T-helper 17 cell (primary cell): ENCODE data around the gene CUEDC2. TPM values are rescaled to one million over a fixed set of nuclear protein-coding genes. Genes with fewer than 3 reads are reported as not detected.

ENCODE experiments used
- ATAC-seq: fragments of 150-1000 bp; cut with Tn5 transposase; 2 replicates; pipeline ENCODE4 v1.10.0; 2021; ENCODE audit warnings: mild to moderate bottlenecking, moderate library complexity
- DNase-seq, 3 donors: peaks; one replicate each; pipeline versions ENCODE4 v3.0.0 to v3.0.0-alpha.2; 2020 to 2021
- H3K9me3 ChIP-seq: one replicate; pipeline ENCODE4 v1.7.0; 2013; ENCODE audit warnings: low read length, mild to moderate bottlenecking; ENCODE audit not compliant: control insufficient read depth, poor library complexity, severe bottlenecking
- H3K27ac Mint-ChIP-seq: one replicate; pipeline ENCODE4 v1.8.0; 2022; ENCODE audit warnings: mild to moderate bottlenecking, moderate library complexity, mixed read lengths
- H3K27me3 Mint-ChIP-seq: one replicate; pipeline ENCODE4 v1.8.0; 2022; ENCODE audit warnings: mixed read lengths
- H3K36me3 Mint-ChIP-seq: one replicate; pipeline ENCODE4 v1.8.0; 2022; ENCODE audit warnings: low read depth, mixed read lengths
- H3K4me1 Mint-ChIP-seq: one replicate; pipeline ENCODE4 v1.8.0; 2022; ENCODE audit warnings: mild to moderate bottlenecking, mixed read lengths
- H3K4me3 Mint-ChIP-seq: one replicate; pipeline ENCODE4 v1.8.0; 2022; ENCODE audit warnings: mild to moderate bottlenecking, moderate library complexity, mixed read lengths
- total RNA-seq, 4 donors: library from RNA in 2 of 4; stranded (reverse) in 2 of 4; gene quantifications; one replicate each; pipeline ENCODE4 v1.2.3 and lab custom pipeline; 2022 to 2026

The CUEDC2 gene
- total RNA-seq, 2 donors from 2014 or later: 27.4 to 30.7 TPM

- Mint-ChIP-seq H3K27ac (peak overlapping the region; percentile 87), H3K4me1 (peaks cover 15% of the 10 kb centered on the region), H3K27me3 (no peaks in the 10 kb centered on the region), H3K36me3 (peaks cover 2% of the 10 kb centered on the region), H3K4me3 (peak overlapping the region; percentile 94)
- DNase-seq: no peak
- ATAC-seq: no peak
- no peaks in the 10 kb centered on the region for H3K9me3 ChIP-seq
Measured at GRCh38 chr10:102450124-102450373, 17.7 kb upstream of the CUEDC2 start.

- ATAC-seq (peak; percentile 76), DNase-seq (peak; percentile 71 to 78 (median 73))
Measured at GRCh38 chr10:102449321-102450123, 17.1 kb upstream of the CUEDC2 start.

GRCh38 chr10:102444851-102445250, 12.5 kb upstream of the CUEDC2 start:
- DNase-seq: no peak
- H3K27me3 Mint-ChIP-seq: no peaks in the 10 kb centered on the region
- peaks cover 5% of the 10 kb centered on the region for H3K4me1 Mint-ChIP-seq
- H3K4me3 Mint-ChIP-seq: no peak overlapping the region
- H3K36me3 Mint-ChIP-seq: no peaks in the 10 kb centered on the region
- H3K27ac Mint-ChIP-seq: no peak overlapping the region
- H3K9me3 ChIP-seq: no peaks in the 10 kb centered on the region
- no peak for ATAC-seq

More at GRCh38 chr10:102449321-102450123, 17.1 kb upstream of the CUEDC2 start:
- Mint-ChIP-seq H3K36me3 (peaks cover 2% of the 10 kb centered on the region), H3K4me3 (peak overlapping the region; percentile 94), H3K4me1 (peaks cover 17% of the 10 kb centered on the region), H3K27me3 (no peaks in the 10 kb centered on the region), H3K27ac (peak overlapping the region; percentile 87)
- H3K9me3 ChIP-seq: no peaks in the 10 kb centered on the region

- H3K4me3 Mint-ChIP-seq: no peak overlapping the region
- no peak overlapping the region for H3K27ac Mint-ChIP-seq
- H3K36me3 Mint-ChIP-seq: no peaks in the 10 kb centered on the region
- DNase-seq (no peak), ATAC-seq (no peak)
- peaks cover 35% of the 10 kb centered on the region for H3K4me1 Mint-ChIP-seq
- no peaks in the 10 kb centered on the region for H3K27me3 Mint-ChIP-seq
- no peaks in the 10 kb centered on the region for H3K9me3 ChIP-seq
Measured at GRCh38 chr10:102438374-102438773, 6.0 kb upstream of the CUEDC2 start.

GRCh38 chr10:102437515-102437914, 5.1 kb upstream of the CUEDC2 start:
- Mint-ChIP-seq H3K4me3 (peak overlapping the region; percentile 63), H3K27ac (peak overlapping the region; percentile 91), H3K4me1 (peaks cover 39% of the 10 kb centered on the region), H3K36me3 (no peaks in the 10 kb centered on the region), H3K27me3 (no peaks in the 10 kb centered on the region)
- DNase-seq: no peak
- no peak for ATAC-seq
- no peaks in the 10 kb centered on the region for H3K9me3 ChIP-seq

- Mint-ChIP-seq H3K4me1 (peaks cover 49% of the 10 kb centered on the region), H3K36me3 (no peaks in the 10 kb centered on the region), H3K27me3 (no peaks in the 10 kb centered on the region), H3K27ac (peak overlapping the region; percentile 91), H3K4me3 (peak overlapping the region; percentile 95)
- ATAC-seq (no peak), DNase-seq (no peak)
- H3K9me3 ChIP-seq: no peaks in the 10 kb centered on the region
Measured at GRCh38 chr10:102436312-102436711, 3.9 kb upstream of the CUEDC2 start.

- no peaks in the 10 kb centered on the region for H3K27me3 Mint-ChIP-seq
- H3K27ac Mint-ChIP-seq: peak overlapping the region; percentile 91
- no peaks in the 10 kb centered on the region for H3K9me3 ChIP-seq
- H3K36me3 Mint-ChIP-seq: no peaks in the 10 kb centered on the region
- no peak for DNase-seq
- peaks cover 49% of the 10 kb centered on the region for H3K4me1 Mint-ChIP-seq
- no peak for ATAC-seq
- peak overlapping the region; percentile 95 for H3K4me3 Mint-ChIP-seq
Measured at GRCh38 chr10:102435529-102436233, 3.3 kb upstream of the CUEDC2 start.

GRCh38 chr10:102435133-102435497, 2.7 kb upstream of the CUEDC2 start:
- DNase-seq: no peak
- Mint-ChIP-seq H3K36me3 (no peaks in the 10 kb centered on the region), H3K4me1 (peaks cover 49% of the 10 kb centered on the region), H3K4me3 (peak overlapping the region; percentile 95), H3K27ac (peak overlapping the region; percentile 91), H3K27me3 (no peaks in the 10 kb centered on the region)
- no peaks in the 10 kb centered on the region for H3K9me3 ChIP-seq
- ATAC-seq: no peak

GRCh38 chr10:102434394-102435132, 2.2 kb upstream of the CUEDC2 start:
- peaks cover 49% of the 10 kb centered on the region for H3K4me1 Mint-ChIP-seq
- H3K27ac Mint-ChIP-seq: peak overlapping the region; percentile 91
- ATAC-seq (no peak), DNase-seq (no peak)
- peak overlapping the region; percentile 95 for H3K4me3 Mint-ChIP-seq
- H3K27me3 Mint-ChIP-seq: no peaks in the 10 kb centered on the region
- H3K9me3 ChIP-seq: no peaks in the 10 kb centered on the region
- no peaks in the 10 kb centered on the region for H3K36me3 Mint-ChIP-seq

GRCh38 chr10:102433619-102434046, 1.3 kb upstream of the CUEDC2 start:
- Mint-ChIP-seq H3K27ac (peak overlapping the region; percentile 96), H3K36me3 (no peaks in the 10 kb centered on the region), H3K27me3 (no peaks in the 10 kb centered on the region), H3K4me3 (peak overlapping the region; percentile 94), H3K4me1 (peaks cover 49% of the 10 kb centered on the region)
- no peak for ATAC-seq
- no peaks in the 10 kb centered on the region for H3K9me3 ChIP-seq
- no peak for DNase-seq

GRCh38 chr10:102431452-102432124, 786 bp downstream of the CUEDC2 start:
- Mint-ChIP-seq H3K4me3 (peak overlapping the region; percentile 94), H3K36me3 (peaks cover 4% of the 10 kb centered on the region), H3K27me3 (no peaks in the 10 kb centered on the region), H3K27ac (peak overlapping the region; percentile 96), H3K4me1 (peaks cover 43% of the 10 kb centered on the region)
- no peak for DNase-seq
- H3K9me3 ChIP-seq: no peaks in the 10 kb centered on the region
- no peak for ATAC-seq

- Mint-ChIP-seq H3K36me3 (peaks cover 4% of the 10 kb centered on the region), H3K4me3 (no peak overlapping the region), H3K27me3 (no peaks in the 10 kb centered on the region), H3K27ac (no peak overlapping the region), H3K4me1 (peaks cover 36% of the 10 kb centered on the region)
- no peaks in the 10 kb centered on the region for H3K9me3 ChIP-seq
- no peak for ATAC-seq
- no peak for DNase-seq
Measured at GRCh38 chr10:102429468-102429867, 2.9 kb downstream of the CUEDC2 start.

GRCh38 chr10:102426803-102427287, 5.5 kb downstream of the CUEDC2 start:
- ATAC-seq (no peak), DNase-seq (no peak)
- peaks cover 26% of the 10 kb centered on the region for H3K4me1 Mint-ChIP-seq
- H3K27me3 Mint-ChIP-seq: no peaks in the 10 kb centered on the region
- H3K36me3 Mint-ChIP-seq: peaks cover 4% of the 10 kb centered on the region
- peak overlapping the region; percentile 89 for H3K27ac Mint-ChIP-seq
- no peaks in the 10 kb centered on the region for H3K9me3 ChIP-seq
- no peak overlapping the region for H3K4me3 Mint-ChIP-seq
